Measurements from ENCODE around the gene MOSPD2.

The MOSPD2 gene

GRCh38 chrX:14883826-14884225 is 10.6 kb downstream of the MOSPD2 start:
- H3K27me3 ChIP-seq (ENCODE audit: insufficient read depth, insufficient read length) = no peaks in the 10 kb centered on the region
- no peak for TF ChIP-seq SUZ12 (IDR thresholded peaks at IDR 0.05; ENCODE audit: extremely low read depth, insufficient read depth, insufficient read length)
- no peak for TF ChIP-seq ZNF274 (IDR thresholded peaks at IDR 0.05; ENCODE audit: low read depth, low read length)
- TF ChIP-seq YY1 (IDR thresholded peaks at IDR 0.05; ENCODE audit: insufficient read depth, insufficient read length) = no peak
- no peaks in the 10 kb centered on the region for H3K4me1 ChIP-seq (ENCODE audit: insufficient read depth, insufficient read length)
- no peak overlapping the region for H3K9ac ChIP-seq (ENCODE audit: insufficient read length, low read depth)
- DNase-seq (ENCODE audit: low read depth, low spot score) = no peak
- H3K36me3 ChIP-seq (ENCODE audit: insufficient read depth, insufficient read length, low read length) = no peaks in the 10 kb centered on the region
- no peaks in the 10 kb centered on the region for H3K9me3 ChIP-seq (ENCODE audit: insufficient read depth, low read length)
- no peak overlapping the region for H3K4me3 ChIP-seq (ENCODE audit: insufficient read length, low read depth)

DNA sequence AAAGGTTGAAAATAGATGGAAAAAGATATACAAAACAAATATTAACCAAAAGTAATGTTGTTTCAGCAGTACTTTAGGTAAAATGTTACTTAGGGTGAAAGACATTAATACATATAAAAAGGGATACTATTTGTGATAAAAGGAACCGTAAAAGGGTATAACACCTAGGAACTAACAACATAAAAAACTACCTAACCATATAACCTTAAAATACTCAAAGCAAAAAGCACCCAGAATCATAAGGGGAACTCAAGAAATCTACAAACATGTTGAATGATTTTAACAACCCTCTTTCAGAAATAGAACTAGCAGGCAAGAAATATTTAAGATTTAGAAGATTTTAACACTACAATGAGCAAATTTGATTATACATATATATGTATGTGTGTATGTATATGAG is 11.5 kb downstream of the MOSPD2 start:
- no peaks in the 10 kb centered on the region for H3K36me3 ChIP-seq (ENCODE audit: insufficient read depth, insufficient read length, low read length)
- TF ChIP-seq ZNF274 (IDR thresholded peaks at IDR 0.05; ENCODE audit: low read depth, low read length) (no peak), YY1 (IDR thresholded peaks at IDR 0.05; ENCODE audit: insufficient read depth, insufficient read length) (no peak), SUZ12 (IDR thresholded peaks at IDR 0.05; ENCODE audit: extremely low read depth, insufficient read depth, insufficient read length) (no peak)
- no peak overlapping the region for H3K4me3 ChIP-seq (ENCODE audit: insufficient read length, low read depth)
- no peak for DNase-seq (ENCODE audit: low read depth, low spot score)
- no peaks in the 10 kb centered on the region for H3K27me3 ChIP-seq (ENCODE audit: insufficient read depth, insufficient read length)
- no peaks in the 10 kb centered on the region for H3K9me3 ChIP-seq (ENCODE audit: insufficient read depth, low read length)
- no peak overlapping the region for H3K9ac ChIP-seq (ENCODE audit: insufficient read length, low read depth)
- H3K4me1 ChIP-seq (ENCODE audit: insufficient read depth, insufficient read length) = no peaks in the 10 kb centered on the region

GRCh38 chrX:14886252-14886651 is 13.0 kb downstream of the MOSPD2 start:
- no peak for DNase-seq (ENCODE audit: low read depth, low spot score)
- Histone ChIP-seq H3K4me3 (ENCODE audit: insufficient read length, low read depth) (no peak overlapping the region), H3K9me3 (ENCODE audit: insufficient read depth, low read length) (no peaks in the 10 kb centered on the region), H3K36me3 (ENCODE audit: insufficient read depth, insufficient read length, low read length) (no peaks in the 10 kb centered on the region), H3K4me1 (ENCODE audit: insufficient read depth, insufficient read length) (no peaks in the 10 kb centered on the region), H3K27me3 (ENCODE audit: insufficient read depth, insufficient read length) (no peaks in the 10 kb centered on the region), H3K9ac (ENCODE audit: insufficient read length, low read depth) (no peak overlapping the region)
- TF ChIP-seq YY1 (IDR thresholded peaks at IDR 0.05; ENCODE audit: insufficient read depth, insufficient read length) = no peak
- no peak for TF ChIP-seq SUZ12 (IDR thresholded peaks at IDR 0.05; ENCODE audit: extremely low read depth, insufficient read depth, insufficient read length)
- no peak for TF ChIP-seq ZNF274 (IDR thresholded peaks at IDR 0.05; ENCODE audit: low read depth, low read length)

GRCh38 chrX:14896273-14896672 is 23.1 kb downstream of the MOSPD2 start:
- Histone ChIP-seq H3K36me3 (ENCODE audit: insufficient read depth, insufficient read length, low read length) (peaks cover 5% of the 10 kb centered on the region), H3K4me3 (ENCODE audit: insufficient read length, low read depth) (no peak overlapping the region), H3K4me1 (ENCODE audit: insufficient read depth, insufficient read length) (no peaks in the 10 kb centered on the region), H3K9me3 (ENCODE audit: insufficient read depth, low read length) (no peaks in the 10 kb centered on the region), H3K27me3 (ENCODE audit: insufficient read depth, insufficient read length) (no peaks in the 10 kb centered on the region), H3K9ac (ENCODE audit: insufficient read length, low read depth) (no peak overlapping the region)
- no peak for DNase-seq (ENCODE audit: low read depth, low spot score)
- TF ChIP-seq YY1 (IDR thresholded peaks at IDR 0.05; ENCODE audit: insufficient read depth, insufficient read length) (no peak), SUZ12 (IDR thresholded peaks at IDR 0.05; ENCODE audit: extremely low read depth, insufficient read depth, insufficient read length) (no peak), ZNF274 (IDR thresholded peaks at IDR 0.05; ENCODE audit: low read depth, low read length) (no peak)

DNA sequence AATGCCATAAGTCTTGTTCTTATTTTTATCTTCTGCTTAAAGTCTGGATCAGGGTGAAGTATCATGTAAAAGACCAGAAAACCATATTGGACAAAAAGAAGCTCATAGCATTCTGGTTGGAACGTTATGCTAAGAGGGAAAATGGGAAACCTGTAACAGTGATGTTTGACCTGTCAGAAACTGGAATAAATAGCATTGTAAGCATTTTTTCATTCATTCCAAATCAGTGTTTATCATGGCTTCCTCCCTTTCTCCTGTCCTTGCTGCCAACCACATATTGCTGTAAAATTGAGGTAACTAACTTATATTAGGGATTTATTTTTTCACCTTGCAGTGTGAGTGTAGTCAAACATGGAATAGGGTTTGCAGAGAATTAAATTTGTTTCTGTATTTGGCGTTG is 23.8 kb downstream of the MOSPD2 start:
- H3K4me1 ChIP-seq (ENCODE audit: insufficient read depth, insufficient read length) = no peaks in the 10 kb centered on the region
- H3K9me3 ChIP-seq (ENCODE audit: insufficient read depth, low read length) = no peaks in the 10 kb centered on the region
- TF ChIP-seq ZNF274 (IDR thresholded peaks at IDR 0.05; ENCODE audit: low read depth, low read length) (no peak), YY1 (IDR thresholded peaks at IDR 0.05; ENCODE audit: insufficient read depth, insufficient read length) (no peak), SUZ12 (IDR thresholded peaks at IDR 0.05; ENCODE audit: extremely low read depth, insufficient read depth, insufficient read length) (no peak)
- no peak overlapping the region for H3K4me3 ChIP-seq (ENCODE audit: insufficient read length, low read depth)
- DNase-seq (ENCODE audit: low read depth, low spot score) = no peak
- H3K27me3 ChIP-seq (ENCODE audit: insufficient read depth, insufficient read length) = no peaks in the 10 kb centered on the region
- no peak overlapping the region for H3K9ac ChIP-seq (ENCODE audit: insufficient read length, low read depth)
- peaks cover 5% of the 10 kb centered on the region for H3K36me3 ChIP-seq (ENCODE audit: insufficient read depth, insufficient read length, low read length)

- H3K9me3 ChIP-seq (ENCODE audit: insufficient read depth, low read length) = peaks cover 8% of the 10 kb centered on the region
- H3K4me3 ChIP-seq (ENCODE audit: insufficient read length, low read depth) = no peak overlapping the region
- DNase-seq (ENCODE audit: low read depth, low spot score) = no peak
- TF ChIP-seq ZNF274 (IDR thresholded peaks at IDR 0.05; ENCODE audit: low read depth, low read length) (no peak), YY1 (IDR thresholded peaks at IDR 0.05; ENCODE audit: insufficient read depth, insufficient read length) (no peak), SUZ12 (IDR thresholded peaks at IDR 0.05; ENCODE audit: extremely low read depth, insufficient read depth, insufficient read length) (no peak)
- H3K27me3 ChIP-seq (ENCODE audit: insufficient read depth, insufficient read length) = no peaks in the 10 kb centered on the region
- no peaks in the 10 kb centered on the region for H3K4me1 ChIP-seq (ENCODE audit: insufficient read depth, insufficient read length)
- no peak overlapping the region for H3K9ac ChIP-seq (ENCODE audit: insufficient read length, low read depth)
- peaks cover 9% of the 10 kb centered on the region for H3K36me3 ChIP-seq (ENCODE audit: insufficient read depth, insufficient read length, low read length)
Measured at GRCh38 chrX:14899607-14900006, 26.4 kb downstream of the MOSPD2 start.

- peaks cover 14% of the 10 kb centered on the region for H3K9me3 ChIP-seq (ENCODE audit: insufficient read depth, low read length)
- no peak overlapping the region for H3K9ac ChIP-seq (ENCODE audit: insufficient read length, low read depth)
- no peak for DNase-seq (ENCODE audit: low read depth, low spot score)
- no peaks in the 10 kb centered on the region for H3K4me1 ChIP-seq (ENCODE audit: insufficient read depth, insufficient read length)
- TF ChIP-seq SUZ12 (IDR thresholded peaks at IDR 0.05; ENCODE audit: extremely low read depth, insufficient read depth, insufficient read length) (no peak), YY1 (IDR thresholded peaks at IDR 0.05; ENCODE audit: insufficient read depth, insufficient read length) (no peak), ZNF274 (IDR thresholded peaks at IDR 0.05; ENCODE audit: low read depth, low read length) (no peak)
- peaks cover 9% of the 10 kb centered on the region for H3K36me3 ChIP-seq (ENCODE audit: insufficient read depth, insufficient read length, low read length)
- H3K4me3 ChIP-seq (ENCODE audit: insufficient read length, low read depth) = no peak overlapping the region
- no peaks in the 10 kb centered on the region for H3K27me3 ChIP-seq (ENCODE audit: insufficient read depth, insufficient read length)
Measured at GRCh38 chrX:14902537-14902936, 29.3 kb downstream of the MOSPD2 start.
